ENCODE results near the gene GP9.

The GP9 gene

DNA sequence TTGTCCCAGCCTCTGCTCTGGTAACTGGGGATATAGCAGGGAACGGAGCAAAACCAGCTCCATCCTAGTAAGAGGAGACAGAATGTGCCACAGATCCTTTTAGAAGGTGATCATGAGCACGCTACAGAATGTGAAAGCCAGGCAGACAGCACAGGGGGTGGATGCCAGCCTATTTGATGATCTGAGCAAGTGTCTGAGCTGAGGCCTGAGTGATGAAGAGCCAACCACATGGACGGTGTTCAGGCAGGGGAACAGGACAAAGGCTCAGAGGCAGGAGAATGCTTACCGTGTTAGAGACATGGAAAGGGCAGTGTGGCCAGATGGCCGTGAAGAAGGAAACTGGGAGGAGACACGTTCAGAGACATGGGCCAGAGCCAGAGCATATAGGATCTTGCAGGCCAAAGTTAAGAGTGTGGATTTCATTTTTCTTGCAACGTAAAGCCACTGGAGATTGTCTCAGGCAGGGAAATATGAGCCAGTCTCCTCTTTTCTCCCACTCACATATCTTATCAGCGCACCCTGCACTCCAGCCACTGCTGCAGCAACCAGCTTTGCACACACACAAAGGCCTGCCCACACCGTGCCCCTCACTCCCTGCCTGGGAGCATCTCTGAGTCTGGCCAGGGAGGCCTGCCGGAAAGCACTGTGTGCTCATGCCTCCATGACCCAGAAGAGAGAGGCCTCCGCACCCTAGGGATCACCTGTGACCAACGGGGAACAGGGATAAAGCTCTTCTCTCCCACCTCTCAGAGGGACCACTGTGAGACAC lies 41.0 kb downstream of the GP9 start:
- TF ChIP-seq MYC (IDR thresholded peaks at IDR 0.05; ENCODE audit: low read depth, low read length) (no peak), MAX (IDR thresholded peaks at IDR 0.05; ENCODE audit: low read depth, low read length) (no peak), POLR2A (IDR thresholded peaks at IDR 0.05; ENCODE audit: extremely low read depth, insufficient read length) (no peak)
- TF ChIP-seq, protein P1, sequence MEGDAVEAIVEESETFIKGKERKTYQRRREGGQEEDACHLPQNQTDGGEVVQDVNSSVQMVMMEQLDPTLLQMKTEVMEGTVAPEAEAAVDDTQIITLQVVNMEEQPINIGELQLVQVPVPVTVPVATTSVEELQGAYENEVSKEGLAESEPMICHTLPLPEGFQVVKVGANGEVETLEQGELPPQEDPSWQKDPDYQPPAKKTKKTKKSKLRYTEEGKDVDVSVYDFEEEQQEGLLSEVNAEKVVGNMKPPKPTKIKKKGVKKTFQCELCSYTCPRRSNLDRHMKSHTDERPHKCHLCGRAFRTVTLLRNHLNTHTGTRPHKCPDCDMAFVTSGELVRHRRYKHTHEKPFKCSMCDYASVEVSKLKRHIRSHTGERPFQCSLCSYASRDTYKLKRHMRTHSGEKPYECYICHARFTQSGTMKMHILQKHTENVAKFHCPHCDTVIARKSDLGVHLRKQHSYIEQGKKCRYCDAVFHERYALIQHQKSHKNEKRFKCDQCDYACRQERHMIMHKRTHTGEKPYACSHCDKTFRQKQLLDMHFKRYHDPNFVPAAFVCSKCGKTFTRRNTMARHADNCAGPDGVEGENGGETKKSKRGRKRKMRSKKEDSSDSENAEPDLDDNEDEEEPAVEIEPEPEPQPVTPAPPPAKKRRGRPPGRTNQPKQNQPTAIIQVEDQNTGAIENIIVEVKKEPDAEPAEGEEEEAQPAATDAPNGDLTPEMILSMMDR (IDR thresholded peaks at IDR 0.05; ENCODE audit: low read depth, low read length), result no peak
- no peak overlapping the region for H3K4me3 ChIP-seq (ENCODE audit: low read depth, low read length)
- DNase-seq (ENCODE audit: low read depth), result no peak

GRCh38 chr3:129103296-129103695 lies 42.7 kb downstream of the GP9 start:
- H3K4me3 ChIP-seq (ENCODE audit: low read depth, low read length), result no peak overlapping the region
- TF ChIP-seq MAX (IDR thresholded peaks at IDR 0.05; ENCODE audit: low read depth, low read length), result no peak
- no peak for TF ChIP-seq POLR2A (IDR thresholded peaks at IDR 0.05; ENCODE audit: extremely low read depth, insufficient read length)
- no peak for TF ChIP-seq MYC (IDR thresholded peaks at IDR 0.05; ENCODE audit: low read depth, low read length)
- TF ChIP-seq, protein P1 (IDR thresholded peaks at IDR 0.05; ENCODE audit: low read depth, low read length), result no peak
- no peak for DNase-seq (ENCODE audit: low read depth)

DNA sequence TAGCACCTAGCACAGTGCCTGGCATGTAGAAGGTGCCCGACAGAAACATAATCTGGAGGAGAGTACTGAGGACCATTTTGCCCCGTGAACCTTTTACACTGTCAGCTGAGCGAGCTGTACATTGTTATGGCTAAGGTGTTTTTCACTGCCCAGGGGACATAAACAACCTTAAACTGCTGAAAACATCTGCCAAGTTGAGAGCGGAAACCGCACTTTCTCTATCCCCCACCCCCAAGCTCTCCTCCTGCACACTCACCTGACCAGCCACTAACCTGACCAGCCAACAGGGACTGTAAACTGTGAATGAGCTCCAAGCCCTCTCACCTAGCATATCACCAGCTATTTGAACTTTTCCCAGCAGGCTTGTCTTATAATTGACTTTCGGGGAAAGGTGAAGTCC lies 43.5 kb downstream of the GP9 start:
- TF ChIP-seq MYC (IDR thresholded peaks at IDR 0.05; ENCODE audit: low read depth, low read length) (no peak), POLR2A (IDR thresholded peaks at IDR 0.05; ENCODE audit: extremely low read depth, insufficient read length) (no peak), MAX (IDR thresholded peaks at IDR 0.05; ENCODE audit: low read depth, low read length) (no peak)
- TF ChIP-seq, protein P1 (IDR thresholded peaks at IDR 0.05; ENCODE audit: low read depth, low read length), result no peak
- no peak for DNase-seq (ENCODE audit: low read depth)
- no peak overlapping the region for H3K4me3 ChIP-seq (ENCODE audit: low read depth, low read length)

DNA sequence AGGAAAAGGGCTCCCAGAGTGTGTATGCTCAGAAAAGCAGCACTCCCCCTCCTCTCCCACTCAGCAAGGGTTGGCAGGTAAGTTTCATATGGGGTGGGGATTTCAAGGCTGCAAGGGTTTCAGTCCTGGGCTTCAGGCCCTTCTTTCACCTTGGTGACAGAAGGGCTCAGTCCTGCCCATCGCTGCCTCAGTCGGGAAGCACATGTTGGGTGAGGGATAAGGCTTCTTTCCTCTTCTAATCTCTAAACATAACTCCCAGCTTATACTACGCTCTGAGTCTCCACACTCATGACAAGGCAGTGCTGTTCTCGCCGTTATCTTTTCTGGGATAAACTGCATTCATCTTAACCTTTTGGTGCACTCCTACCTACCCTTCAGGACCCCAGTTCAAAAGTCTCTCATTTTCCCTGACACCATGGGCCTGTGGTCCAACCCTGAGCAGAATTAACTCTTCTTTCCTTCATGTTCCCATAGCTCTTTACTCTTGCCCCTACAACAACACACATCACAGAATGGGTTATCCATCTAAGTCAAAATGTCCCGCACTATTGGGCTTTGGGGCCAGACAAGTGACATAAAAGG lies 44.0 kb downstream of the GP9 start:
- H3K4me3 ChIP-seq (ENCODE audit: low read depth, low read length), result no peak overlapping the region
- DNase-seq (ENCODE audit: low read depth), result no peak
- TF ChIP-seq MAX (IDR thresholded peaks at IDR 0.05; ENCODE audit: low read depth, low read length) (no peak), POLR2A (IDR thresholded peaks at IDR 0.05; ENCODE audit: extremely low read depth, insufficient read length) (no peak), MYC (IDR thresholded peaks at IDR 0.05; ENCODE audit: low read depth, low read length) (no peak)
- TF ChIP-seq, protein P1 (IDR thresholded peaks at IDR 0.05; ENCODE audit: low read depth, low read length), result no peak

GRCh38 chr3:129105862-129106261 lies 45.3 kb downstream of the GP9 start:
- H3K4me3 ChIP-seq (ENCODE audit: low read depth, low read length), result no peak overlapping the region
- TF ChIP-seq POLR2A (IDR thresholded peaks at IDR 0.05; ENCODE audit: extremely low read depth, insufficient read length), result no peak
- no peak for TF ChIP-seq MYC (IDR thresholded peaks at IDR 0.05; ENCODE audit: low read depth, low read length)
- TF ChIP-seq MAX (IDR thresholded peaks at IDR 0.05; ENCODE audit: low read depth, low read length), result no peak
- TF ChIP-seq, protein P1 (IDR thresholded peaks at IDR 0.05; ENCODE audit: low read depth, low read length), result no peak
- DNase-seq (ENCODE audit: low read depth), result no peak
